HepG2 (cell line): ENCODE results near the gene STX8. TPM values are rescaled to one million over a fixed set of nuclear protein-coding genes. Genes with fewer than 3 reads are reported as not detected.

Source experiments
- ATAC-seq: fragments of 200-7000 bp; cut with Tn5 transposase; 3 replicates; pipeline ENCODE4 v1.9.1; 2020; ENCODE audit warnings: mild to moderate bottlenecking, moderate library complexity
- BruUV-seq: library from RNA; stranded (reverse); fragments of 400-500 nt; replicated peaks from 2 replicates; lab custom pipeline; 2021; lab: Mats Ljungman, UMichigan
- CTCF ChIA-PET: fragments of 300-600 bp; formaldehyde crosslinking; extraction: SDS; loops from one replicate; lab custom pipeline; 2021; ENCODE audit warnings: low total read pairs, inconsistent platforms, low intra/inter-chr PET ratio; lab: Yijun Ruan, JAX
- POLR2A ChIA-PET: fragments of 350-600 bp; sonication (Branson Sonifier 250); formaldehyde crosslinking; loops from one replicate; lab custom pipeline; 2020; ENCODE audit warnings: antibody characterized with exemption, inconsistent platforms; lab: Yijun Ruan, JAX
- DNase-seq: peaks from one replicate; pipeline ENCODE4 v3.0.0-alpha.2; 2015; ENCODE audit warnings: low spot score
- FAIRE-seq: peaks from 3 replicates; lab custom pipeline; 2011; peaks lifted over from hg19 to GRCh38; lab: Jason Lieb, UNC
- H2AFZ ChIP-seq: one replicate; pipeline ENCODE4 v1.6.1; 2011; ENCODE audit warnings: low read length, inconsistent platforms
- H3K27ac ChIP-seq: fragments of 300-600 bp; 3 replicates; pipeline ENCODE4 v1.8.0; 2011; ENCODE audit warnings: mixed run types, mild to moderate bottlenecking, mixed read lengths, low read length, inconsistent platforms; ENCODE audit not compliant: insufficient read depth; ENCODE audit errors: extremely low read length
- H3K27me3 ChIP-seq, 2 experiments: fragments of 200-600 bp in 1 of 2; 2 replicates in 1 of 2; 3 replicates in 1 of 2; pipeline versions ENCODE4 v1.6.0 to v1.8.0; 2011; ENCODE audit warnings: low read length in 2 of 2, mild to moderate bottlenecking in 2 of 2, moderate library complexity in 2 of 2, inconsistent platforms in 1 of 2; ENCODE audit not compliant: insufficient read depth in 2 of 2, control insufficient read depth in 1 of 2
- H3K36me3 ChIP-seq, 2 experiments: fragments of 200-600 bp in 1 of 2; replicated peaks in 1 of 2; 2 replicates in 1 of 2; 3 replicates in 1 of 2; pipeline versions ENCODE4 v1.5.1 to v1.8.0; 2011; ENCODE audit warnings: low read length in 2 of 2, inconsistent platforms in 1 of 2; ENCODE audit not compliant: insufficient read depth in 2 of 2, control insufficient read depth in 1 of 2
- H3K4me1 ChIP-seq: 2 replicates; pipeline ENCODE4 v1.5.1; 2012; ENCODE audit warnings: low read length, inconsistent platforms; ENCODE audit not compliant: insufficient read depth
- H3K4me2 ChIP-seq: 2 replicates; pipeline ENCODE4 v1.6.0; 2011; ENCODE audit warnings: low read depth, low read length, inconsistent platforms
- H3K4me3 ChIP-seq, 3 experiments: fragments of 200-600 bp in 1 of 3; sonication (generic), shearing (Covaris generic) in 1 of 3; replicated peaks in 1 of 3; 2 replicates each; pipeline ENCODE4 v1.5.1; 2011 to 2016; ENCODE audit warnings: low read length in 3 of 3, inconsistent platforms in 2 of 3, low read depth in 2 of 3, mild to moderate bottlenecking in 2 of 3, control low read depth in 1 of 3, mixed read lengths in 1 of 3; ENCODE audit not compliant: insufficient read depth in 1 of 3
- H3K79me2 ChIP-seq: one replicate; pipeline ENCODE4 v1.6.1; 2011; ENCODE audit warnings: low read length, inconsistent platforms; ENCODE audit not compliant: insufficient read depth
- H3K9ac ChIP-seq: 2 replicates; pipeline ENCODE4 v1.6.0; 2011; ENCODE audit warnings: mild to moderate bottlenecking, low read depth, low read length, inconsistent platforms; ENCODE audit not compliant: insufficient read depth
- H3K9me3 ChIP-seq: 2 replicates; pipeline ENCODE4 v1.5.1; 2012; ENCODE audit warnings: mild to moderate bottlenecking, low read length
- H4K20me1 ChIP-seq: 2 replicates; pipeline ENCODE4 v1.6.0; 2011; ENCODE audit warnings: inconsistent platforms, mild to moderate bottlenecking, low read length, moderate library complexity; ENCODE audit not compliant: insufficient read depth
- CHD2 ChIP-seq: IDR thresholded peaks from 2 replicates; pipeline ENCODE4 v1.6.1; 2011; ENCODE audit warnings: low read depth, low read length, improper control_type of control experiment
- MEF2D ChIP-seq: sonication (generic); formaldehyde crosslinking; IDR thresholded peaks from 2 replicates; pipeline ENCODE4 v1.5.1; 2020; ENCODE audit warnings: mild to moderate bottlenecking, missing genetic modification reagents
- PHF21A ChIP-seq: sonication (generic); formaldehyde crosslinking; IDR thresholded peaks from 2 replicates; pipeline ENCODE4 v1.5.0; 2020; ENCODE audit warnings: mild to moderate bottlenecking, missing genetic modification reagents
- TBP ChIP-seq: sonication (generic); formaldehyde crosslinking; IDR thresholded peaks from 2 replicates; pipeline ENCODE4 v1.5.0; 2020; ENCODE audit warnings: missing genetic modification reagents
- ZNF230 ChIP-seq: sonication (generic); formaldehyde crosslinking; IDR thresholded peaks from 2 replicates; pipeline ENCODE4 v1.4.0; 2020; ENCODE audit warnings: mild to moderate bottlenecking, missing genetic modification reagents
- ZNF274 ChIP-seq: sonication (generic); formaldehyde crosslinking; IDR thresholded peaks from 2 replicates; pipeline ENCODE4 v1.5.1; 2020; ENCODE audit warnings: mild to moderate bottlenecking, missing genetic modification reagents
- ZNF44 ChIP-seq: sonication (generic); formaldehyde crosslinking; IDR thresholded peaks from 2 replicates; pipeline ENCODE4 v1.5.1; 2020; ENCODE audit warnings: mild to moderate bottlenecking, missing genetic modification reagents
- ZSCAN21 ChIP-seq: sonication (generic); formaldehyde crosslinking; IDR thresholded peaks from 2 replicates; pipeline ENCODE4 v1.8.0; 2022; ENCODE audit warnings: mild to moderate bottlenecking, missing genetic modification reagents, moderate library complexity, borderline replicate concordance
- WGBS: methylation state at CpG from one replicate; pipeline ENCODE4 v1.1.6; 2017; ENCODE audit warnings: low lambda C conversion rate; 5-methylcytosine and 5-hydroxymethylcytosine counted together
- in situ Hi-C: cut with HindIII; loops from 2 replicates; pipeline ENCODE4 v1.10.0; 2017; ENCODE audit warnings: low pct_unique_long_range_greater_than_20kb; ENCODE audit not compliant: extremely low pct_ligation_motif_present
- intact Hi-C: fragments of 100-400 bp; cut with micrococcal nuclease; formaldehyde crosslinking; loops from one replicate; pipeline ENCODE4 v1.10.0; 2022; ENCODE audit not compliant: unreplicated experiment
- polyA plus RNA-seq, 8 experiments: library from polyadenylated mRNA; depleted of rRNA in 3 of 8; stranded (reverse) in 7 of 8; unstranded in 1 of 8; fragments of >200 nt; fragmentation: Illumina TruSeq in 4 of 8; extraction: Trizol in 4 of 8; gene quantifications; 2 replicates each; pipeline versions ENCODE4 v1.2.1 to v1.2.3, GENCODE V29; 2011 to 2016; ENCODE audit warnings: low read depth in 4 of 8, missing spikeins in 1 of 8, mixed read lengths in 1 of 8; ENCODE audit not compliant: insufficient read depth in 1 of 8
- total RNA-seq, 5 experiments: library from RNA; depleted of rRNA; stranded (reverse); fragments of >200 nt; fragmentation: Illumina TruSeq; extraction: Trizol; gene quantifications; 2 replicates each; pipeline ENCODE4 v1.2.3, GENCODE V29; 2016; ENCODE audit warnings: low read depth in 1 of 5
- TF ChIP-seq, protein P1 (sequence below), 2 experiments: sonication (generic) in 1 of 2; formaldehyde crosslinking in 1 of 2; IDR thresholded peaks; 2 replicates each; pipeline versions ENCODE4 v1.5.1 to v1.6.1; 2011 to 2020; ENCODE audit warnings: borderline replicate concordance in 1 of 2, low read depth in 1 of 2, low read length in 1 of 2, mild to moderate bottlenecking in 1 of 2, missing genetic modification reagents in 1 of 2, moderate library complexity in 1 of 2
- TF ChIP-seq, protein P2 (sequence below): sonication (generic); formaldehyde crosslinking; IDR thresholded peaks from 2 replicates; pipeline ENCODE4 v1.5.1; 2020; ENCODE audit warnings: missing genetic modification reagents, mild to moderate bottlenecking, borderline replicate concordance
- TF ChIP-seq, protein P3 (sequence below): sonication (generic); formaldehyde crosslinking; conservative IDR thresholded peaks from 2 replicates; pipeline ENCODE4 v1.4.0; 2020; ENCODE audit warnings: missing genetic modification reagents
- TF ChIP-seq, protein P4 (sequence below): IDR thresholded peaks from 2 replicates; pipeline ENCODE4 v1.4.0; 2020; ENCODE audit warnings: mild to moderate bottlenecking, missing genetic modification reagents
- TF ChIP-seq, protein P5 (sequence below): sonication (generic); formaldehyde crosslinking; IDR thresholded peaks from 2 replicates; pipeline ENCODE4 v1.5.0; 2020; ENCODE audit warnings: mild to moderate bottlenecking, missing genetic modification reagents

The STX8 gene
- total and polyA plus RNA-seq, 2 of the 13 experiments (the other 11 are each of a cell fraction or from before 2014, with no cell fraction given) = 36.4 to 53.6 TPM

DNA sequence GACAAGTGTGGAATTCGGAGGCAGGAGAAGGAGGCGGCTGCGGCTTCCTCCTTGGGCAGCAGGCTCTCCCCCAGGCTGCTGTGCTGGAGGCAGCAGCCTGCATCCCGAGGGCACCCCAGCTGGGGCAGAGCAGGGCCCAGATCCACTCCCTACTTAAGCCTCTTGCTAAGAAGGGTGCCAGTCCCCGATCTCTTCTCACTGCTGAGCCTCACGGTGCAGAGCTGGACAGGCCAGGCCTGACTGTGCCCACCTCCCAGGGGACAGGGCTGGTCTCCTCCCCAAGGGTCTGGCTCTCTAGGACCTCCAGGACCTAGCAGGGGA is 343.5 kb downstream of the STX8 start:
- WGBS = no CpG with 5 or more reads among the region's 6 CpGs
- Histone ChIP-seq H3K36me3 (no peaks in the 10 kb centered on the region), H3K27me3 (peaks cover 3 to 64% of the 10 kb centered on the region in 2 experiments; a peak in 4 of 5 replicates), H3K79me2 (no peaks in the 10 kb centered on the region), H2AFZ (no peak overlapping the region), H3K9ac (no peak overlapping the region), H3K4me2 (no peak overlapping the region), H4K20me1 (no peaks in the 10 kb centered on the region), H3K4me3 (no peak overlapping the region), H3K27ac (no peak overlapping the region), H3K4me1 (0 out of 2 replicates have a peak, but pooled peaks cover 7% of the 10 kb centered on the region), H3K9me3 (no peaks in the 10 kb centered on the region)
- ATAC-seq = no peak
- no peak for FAIRE-seq
- ChIA-PET CTCF (no interaction called here), POLR2A (no interaction called here)
- no peak for DNase-seq
- intact Hi-C loops = no loop called here
- BruUV-seq = no TSS peak
- in situ Hi-C loops = no loop called here
- TF ChIP-seq, protein P1, sequence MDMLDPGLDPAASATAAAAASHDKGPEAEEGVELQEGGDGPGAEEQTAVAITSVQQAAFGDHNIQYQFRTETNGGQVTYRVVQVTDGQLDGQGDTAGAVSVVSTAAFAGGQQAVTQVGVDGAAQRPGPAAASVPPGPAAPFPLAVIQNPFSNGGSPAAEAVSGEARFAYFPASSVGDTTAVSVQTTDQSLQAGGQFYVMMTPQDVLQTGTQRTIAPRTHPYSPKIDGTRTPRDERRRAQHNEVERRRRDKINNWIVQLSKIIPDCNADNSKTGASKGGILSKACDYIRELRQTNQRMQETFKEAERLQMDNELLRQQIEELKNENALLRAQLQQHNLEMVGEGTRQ (IDR thresholded peaks at IDR 0.05; ENCODE audit: low read depth, low read length) = no peak
- TF ChIP-seq, protein P1 (CRISPR knock-in tag; IDR thresholded peaks at IDR 0.05; ENCODE audit: borderline replicate concordance) = no peak
- TF ChIP-seq ZNF274 (CRISPR knock-in tag) = no peak
- no peak for TF ChIP-seq PHF21A (CRISPR knock-in tag)
- TF ChIP-seq, protein P2, sequence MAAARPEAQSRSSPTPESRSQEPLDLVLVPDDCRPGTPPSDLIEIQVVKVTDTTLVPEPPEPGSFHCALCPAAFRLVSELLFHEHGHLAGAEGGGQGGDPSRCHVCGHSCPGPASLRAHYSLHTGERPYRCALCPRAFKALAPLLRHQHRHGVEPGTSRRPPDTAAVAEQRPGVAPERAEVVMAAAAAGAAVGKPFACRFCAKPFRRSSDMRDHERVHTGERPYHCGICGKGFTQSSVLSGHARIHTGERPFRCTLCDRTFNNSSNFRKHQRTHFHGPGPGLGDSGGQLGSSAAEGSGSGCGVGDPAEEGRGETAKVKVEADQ (CRISPR knock-in tag) = no peak
- TF ChIP-seq, protein P3, sequence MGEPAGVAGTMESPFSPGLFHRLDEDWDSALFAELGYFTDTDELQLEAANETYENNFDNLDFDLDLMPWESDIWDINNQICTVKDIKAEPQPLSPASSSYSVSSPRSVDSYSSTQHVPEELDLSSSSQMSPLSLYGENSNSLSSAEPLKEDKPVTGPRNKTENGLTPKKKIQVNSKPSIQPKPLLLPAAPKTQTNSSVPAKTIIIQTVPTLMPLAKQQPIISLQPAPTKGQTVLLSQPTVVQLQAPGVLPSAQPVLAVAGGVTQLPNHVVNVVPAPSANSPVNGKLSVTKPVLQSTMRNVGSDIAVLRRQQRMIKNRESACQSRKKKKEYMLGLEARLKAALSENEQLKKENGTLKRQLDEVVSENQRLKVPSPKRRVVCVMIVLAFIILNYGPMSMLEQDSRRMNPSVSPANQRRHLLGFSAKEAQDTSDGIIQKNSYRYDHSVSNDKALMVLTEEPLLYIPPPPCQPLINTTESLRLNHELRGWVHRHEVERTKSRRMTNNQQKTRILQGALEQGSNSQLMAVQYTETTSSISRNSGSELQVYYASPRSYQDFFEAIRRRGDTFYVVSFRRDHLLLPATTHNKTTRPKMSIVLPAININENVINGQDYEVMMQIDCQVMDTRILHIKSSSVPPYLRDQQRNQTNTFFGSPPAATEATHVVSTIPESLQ (CRISPR knock-in tag) = no peak
- TF ChIP-seq ZSCAN21 (CRISPR knock-in tag) = no peak
- no peak for TF ChIP-seq ZNF44 (CRISPR knock-in tag)
- no peak for TF ChIP-seq ZNF230
- no peak for TF ChIP-seq TBP (CRISPR knock-in tag)
- TF ChIP-seq MEF2D (CRISPR knock-in tag) = no peak
- no peak for TF ChIP-seq CHD2
- TF ChIP-seq, protein P4, sequence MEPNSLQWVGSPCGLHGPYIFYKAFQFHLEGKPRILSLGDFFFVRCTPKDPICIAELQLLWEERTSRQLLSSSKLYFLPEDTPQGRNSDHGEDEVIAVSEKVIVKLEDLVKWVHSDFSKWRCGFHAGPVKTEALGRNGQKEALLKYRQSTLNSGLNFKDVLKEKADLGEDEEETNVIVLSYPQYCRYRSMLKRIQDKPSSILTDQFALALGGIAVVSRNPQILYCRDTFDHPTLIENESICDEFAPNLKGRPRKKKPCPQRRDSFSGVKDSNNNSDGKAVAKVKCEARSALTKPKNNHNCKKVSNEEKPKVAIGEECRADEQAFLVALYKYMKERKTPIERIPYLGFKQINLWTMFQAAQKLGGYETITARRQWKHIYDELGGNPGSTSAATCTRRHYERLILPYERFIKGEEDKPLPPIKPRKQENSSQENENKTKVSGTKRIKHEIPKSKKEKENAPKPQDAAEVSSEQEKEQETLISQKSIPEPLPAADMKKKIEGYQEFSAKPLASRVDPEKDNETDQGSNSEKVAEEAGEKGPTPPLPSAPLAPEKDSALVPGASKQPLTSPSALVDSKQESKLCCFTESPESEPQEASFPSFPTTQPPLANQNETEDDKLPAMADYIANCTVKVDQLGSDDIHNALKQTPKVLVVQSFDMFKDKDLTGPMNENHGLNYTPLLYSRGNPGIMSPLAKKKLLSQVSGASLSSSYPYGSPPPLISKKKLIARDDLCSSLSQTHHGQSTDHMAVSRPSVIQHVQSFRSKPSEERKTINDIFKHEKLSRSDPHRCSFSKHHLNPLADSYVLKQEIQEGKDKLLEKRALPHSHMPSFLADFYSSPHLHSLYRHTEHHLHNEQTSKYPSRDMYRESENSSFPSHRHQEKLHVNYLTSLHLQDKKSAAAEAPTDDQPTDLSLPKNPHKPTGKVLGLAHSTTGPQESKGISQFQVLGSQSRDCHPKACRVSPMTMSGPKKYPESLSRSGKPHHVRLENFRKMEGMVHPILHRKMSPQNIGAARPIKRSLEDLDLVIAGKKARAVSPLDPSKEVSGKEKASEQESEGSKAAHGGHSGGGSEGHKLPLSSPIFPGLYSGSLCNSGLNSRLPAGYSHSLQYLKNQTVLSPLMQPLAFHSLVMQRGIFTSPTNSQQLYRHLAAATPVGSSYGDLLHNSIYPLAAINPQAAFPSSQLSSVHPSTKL (CRISPR knock-in tag) = no peak
- TF ChIP-seq, protein P5, sequence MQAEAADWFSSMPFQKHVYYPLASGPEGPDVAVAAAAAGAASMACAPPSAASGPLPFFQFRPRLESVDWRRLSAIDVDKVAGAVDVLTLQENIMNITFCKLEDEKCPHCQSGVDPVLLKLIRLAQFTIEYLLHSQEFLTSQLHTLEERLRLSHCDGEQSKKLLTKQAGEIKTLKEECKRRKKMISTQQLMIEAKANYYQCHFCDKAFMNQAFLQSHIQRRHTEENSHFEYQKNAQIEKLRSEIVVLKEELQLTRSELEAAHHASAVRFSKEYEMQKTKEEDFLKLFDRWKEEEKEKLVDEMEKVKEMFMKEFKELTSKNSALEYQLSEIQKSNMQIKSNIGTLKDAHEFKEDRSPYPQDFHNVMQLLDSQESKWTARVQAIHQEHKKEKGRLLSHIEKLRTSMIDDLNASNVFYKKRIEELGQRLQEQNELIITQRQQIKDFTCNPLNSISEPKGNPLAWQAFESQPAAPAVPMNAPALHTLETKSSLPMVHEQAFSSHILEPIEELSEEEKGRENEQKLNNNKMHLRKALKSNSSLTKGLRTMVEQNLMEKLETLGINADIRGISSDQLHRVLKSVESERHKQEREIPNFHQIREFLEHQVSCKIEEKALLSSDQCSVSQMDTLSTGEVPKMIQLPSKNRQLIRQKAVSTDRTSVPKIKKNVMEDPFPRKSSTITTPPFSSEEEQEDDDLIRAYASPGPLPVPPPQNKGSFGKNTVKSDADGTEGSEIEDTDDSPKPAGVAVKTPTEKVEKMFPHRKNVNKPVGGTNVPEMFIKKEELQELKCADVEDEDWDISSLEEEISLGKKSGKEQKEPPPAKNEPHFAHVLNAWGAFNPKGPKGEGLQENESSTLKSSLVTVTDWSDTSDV (CRISPR knock-in tag) = no peak
